Breast epithelium (tissue), 4 donors: Measurements from ENCODE around the gene GPNMB. TPM values are rescaled to one million over a fixed set of nuclear protein-coding genes. Genes with fewer than 3 reads are reported as not detected.

Experiments
- DNase-seq, 2 donors: peaks; one replicate each; pipeline ENCODE4 v3.0.0-alpha.2; 2019; ENCODE audit warnings: low spot score in 2 of 2
- H3K27ac ChIP-seq, 2 donors: fragments of 200-600 bp; sonication (generic) in 1 of 2; one replicate each; pipeline ENCODE4 v1.5.1; 2016 to 2019; ENCODE audit warnings: mild to moderate bottlenecking in 1 of 2
- H3K27me3 ChIP-seq, 2 donors: fragments of 200-600 bp; sonication (generic) in 1 of 2; one replicate each; pipeline versions ENCODE4 v1.5.1 to v1.6.0; 2017 to 2019; ENCODE audit warnings: control low read depth in 1 of 2, mild to moderate bottlenecking in 1 of 2
- H3K36me3 ChIP-seq: fragments of 200-600 bp; one replicate; pipeline ENCODE4 v1.5.1; 2019
- H3K4me1 ChIP-seq, 2 donors: fragments of 200-600 bp; sonication (generic); one replicate each; pipeline ENCODE4 v1.5.1; 2016 to 2019; ENCODE audit warnings: control low read depth in 1 of 2
- H3K4me3 ChIP-seq, 3 donors: fragments of 200-600 bp; sonication (generic); 1 replicate in 2 of 3; 2 replicates in 1 of 3; pipeline ENCODE4 v1.5.1; 2016 to 2019; ENCODE audit warnings: mild to moderate bottlenecking in 3 of 3, moderate library complexity in 2 of 3
- H3K9me3 ChIP-seq, 2 donors: fragments of 200-600 bp; sonication (generic) in 1 of 2; one replicate each; pipeline ENCODE4 v1.5.1; 2016 to 2019; ENCODE audit warnings: control low read depth in 1 of 2
- CTCF ChIP-seq, 3 donors: fragments of 450-650 bp; IDR thresholded peaks; one replicate each; pipeline ENCODE4 v1.5.1; 2016 to 2017; ENCODE audit warnings: antibody characterized with exemption in 3 of 3, mild to moderate bottlenecking in 3 of 3, moderate library complexity in 3 of 3
- POLR2A ChIP-seq: fragments of 450-650 bp; IDR thresholded peaks from one replicate; pipeline ENCODE4 v1.6.1; 2016; ENCODE audit warnings: antibody characterized with exemption, mild to moderate bottlenecking, moderate library complexity
- POLR2AphosphoS5 ChIP-seq, 3 donors: sonication (generic); formaldehyde crosslinking; IDR thresholded peaks; one replicate each; pipeline ENCODE4 v1.6.1; 2017; ENCODE audit warnings: antibody characterized with exemption in 3 of 3
- intact Hi-C: fragments of 100-400 bp; cut with DNase I; formaldehyde crosslinking; loops from one replicate; pipeline ENCODE4 v1.15.1; 2023; ENCODE audit warnings: low total_unique reads
- total RNA-seq, 3 donors: library from RNA; depleted of rRNA; stranded (reverse); fragments of >200 nt; gene quantifications; one replicate each; pipeline ENCODE4 v1.1.0, GENCODE V29; 2016

GPNMB gene
- total RNA-seq, 3 donors from 2014 or later = 86.9 to 460 (median 335) TPM

GRCh38 chr7:23284871-23285270 lies 38.3 kb downstream of the GPNMB start:
- H3K9me3 ChIP-seq = no peaks in the 10 kb centered on the region
- no peak overlapping the region for H3K27ac ChIP-seq
- H3K4me1 ChIP-seq = no peaks in the 10 kb centered on the region
- no peaks in the 10 kb centered on the region for H3K27me3 ChIP-seq
- DNase-seq = no peak
- TF ChIP-seq POLR2A (no peak), CTCF (IDR thresholded peaks at IDR 0.05) (no peak), POLR2AphosphoS5 (IDR thresholded peaks at IDR 0.05) (no peak)
- intact Hi-C loops = no loop called here
- H3K36me3 ChIP-seq = no peaks in the 10 kb centered on the region
- no peak overlapping the region for H3K4me3 ChIP-seq

DNA sequence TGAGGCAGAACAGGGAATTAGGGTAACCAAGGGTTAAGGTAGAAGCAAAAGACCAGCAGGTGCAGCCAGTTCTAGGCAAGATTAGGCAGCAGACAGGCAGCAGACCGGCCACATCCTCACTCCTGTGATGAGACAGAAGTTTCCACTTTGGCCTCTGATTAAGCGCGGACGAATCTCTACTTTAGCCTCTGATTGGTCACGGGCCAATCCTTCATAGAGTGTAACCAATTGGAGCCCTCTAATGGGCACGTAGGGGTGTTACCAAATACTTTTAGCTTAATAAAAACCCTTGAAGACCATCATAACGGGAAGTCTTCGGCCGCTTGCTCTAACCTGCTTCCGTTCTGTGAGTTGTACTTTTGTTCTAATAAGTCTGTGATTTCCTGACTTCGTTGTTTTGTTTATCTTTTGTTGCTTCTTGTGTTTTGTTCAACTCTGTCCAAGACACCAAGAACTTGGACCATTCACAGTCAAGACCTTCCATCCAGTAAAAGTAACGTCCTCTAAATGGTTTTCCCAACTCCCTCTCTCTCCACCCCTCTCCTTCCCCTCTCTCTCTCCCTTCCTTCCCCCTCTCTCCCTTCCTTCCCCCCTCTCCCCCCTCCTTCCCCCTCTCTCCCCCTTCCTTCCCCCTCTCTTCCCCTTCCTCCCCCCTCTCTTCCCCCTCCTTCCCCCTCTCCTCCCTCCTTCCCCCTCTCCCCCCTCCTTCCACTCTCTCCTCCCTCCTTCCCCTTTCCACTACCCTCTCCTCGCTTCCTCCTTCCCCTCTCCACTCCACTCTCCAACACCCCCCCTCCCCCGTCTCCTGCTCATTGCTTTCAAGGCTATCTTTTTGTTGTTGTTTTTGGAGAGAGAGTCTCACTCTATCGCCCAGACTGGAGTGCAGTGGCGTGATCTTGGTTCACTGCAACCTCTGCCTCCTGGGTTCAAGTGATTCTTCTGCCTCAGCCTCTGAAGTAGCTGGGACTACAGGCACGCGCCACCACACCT lies 39.4 kb downstream of the GPNMB start:
- Histone ChIP-seq H3K4me3 (no peak overlapping the region), H3K4me1 (no peaks in the 10 kb centered on the region), H3K27ac (no peak overlapping the region), H3K9me3 (no peaks in the 10 kb centered on the region), H3K36me3 (no peaks in the 10 kb centered on the region), H3K27me3 (no peaks in the 10 kb centered on the region)
- TF ChIP-seq CTCF (IDR thresholded peaks at IDR 0.05) (no peak), POLR2AphosphoS5 (IDR thresholded peaks at IDR 0.05) (no peak), POLR2A (no peak)
- DNase-seq = no peak
- intact Hi-C loops = no loop called here

DNA sequence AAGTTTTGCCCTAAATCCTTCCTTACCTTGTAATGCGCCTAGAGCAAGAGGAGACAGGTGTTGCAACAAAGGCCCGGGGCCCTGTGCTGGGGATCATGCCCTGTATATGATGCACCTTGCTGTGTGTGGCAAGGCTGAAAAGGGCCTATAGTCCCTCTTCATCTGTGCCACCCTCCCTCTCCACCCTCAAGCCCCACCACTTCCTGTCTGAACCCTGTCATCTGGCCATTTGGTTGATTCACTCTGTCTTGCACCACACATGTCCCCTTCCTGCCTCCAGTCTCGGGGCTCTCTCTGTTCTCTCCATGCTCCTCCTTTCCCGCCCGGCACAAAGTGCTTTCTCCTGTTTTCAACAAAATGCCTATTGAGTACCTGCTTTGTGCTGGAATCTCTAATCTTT lies 41.0 kb downstream of the GPNMB start:
- H3K27ac ChIP-seq = no peak overlapping the region

GRCh38 chr7:23290993-23291392 lies 44.4 kb downstream of the GPNMB start:
- H3K4me1 ChIP-seq = no peaks in the 10 kb centered on the region
- H3K4me3 ChIP-seq = no peak overlapping the region
- no peak for TF ChIP-seq POLR2AphosphoS5 (IDR thresholded peaks at IDR 0.05)
- TF ChIP-seq CTCF (IDR thresholded peaks at IDR 0.05) = no peak
- TF ChIP-seq POLR2A = no peak
- DNase-seq = no peak
- no peaks in the 10 kb centered on the region for H3K27me3 ChIP-seq
- intact Hi-C loops = no loop called here
- H3K9me3 ChIP-seq = no peaks in the 10 kb centered on the region
- no peaks in the 10 kb centered on the region for H3K36me3 ChIP-seq
- H3K27ac ChIP-seq = no peak overlapping the region

More for the DNA sequence above, 41.0 kb downstream of the GPNMB start:
- no peaks in the 10 kb centered on the region for H3K9me3 ChIP-seq
- no peak for DNase-seq
- no peaks in the 10 kb centered on the region for H3K4me1 ChIP-seq
- H3K36me3 ChIP-seq = no peaks in the 10 kb centered on the region
- no peaks in the 10 kb centered on the region for H3K27me3 ChIP-seq
- H3K4me3 ChIP-seq = no peak overlapping the region
- TF ChIP-seq CTCF (IDR thresholded peaks at IDR 0.05) (no peak), POLR2A (no peak), POLR2AphosphoS5 (IDR thresholded peaks at IDR 0.05) (no peak)
- intact Hi-C loops = no loop called here

GRCh38 chr7:23291957-23292560 lies 45.5 kb downstream of the GPNMB start:
- intact Hi-C loops = no loop called here
- no peaks in the 10 kb centered on the region for H3K4me1 ChIP-seq
- no peak overlapping the region for H3K27ac ChIP-seq
- H3K36me3 ChIP-seq = no peaks in the 10 kb centered on the region
- TF ChIP-seq CTCF (IDR thresholded peaks at IDR 0.05) (no peak), POLR2A (no peak), POLR2AphosphoS5 (IDR thresholded peaks at IDR 0.05) (no peak)
- H3K4me3 ChIP-seq = no peak overlapping the region
- H3K9me3 ChIP-seq = no peaks in the 10 kb centered on the region
- H3K27me3 ChIP-seq = no peaks in the 10 kb centered on the region
- DNase-seq = no peak
